NCI-H69 (cell line): ENCODE measurements around the gene MYADML2.
A peak's percentile ranks its signal among the peaks of the same experiment; 100 is the strongest.
"Not testable (repeated sequence)": the region's sequence is repeated elsewhere in the genome, so short reads cannot be mapped to it uniquely, and the experiment has no call there.

Source experiments
- DNase-seq: peaks from one replicate; lab custom pipeline; 2025; lab: John Stamatoyannopoulos, UW

Gene MYADML2, protein sequence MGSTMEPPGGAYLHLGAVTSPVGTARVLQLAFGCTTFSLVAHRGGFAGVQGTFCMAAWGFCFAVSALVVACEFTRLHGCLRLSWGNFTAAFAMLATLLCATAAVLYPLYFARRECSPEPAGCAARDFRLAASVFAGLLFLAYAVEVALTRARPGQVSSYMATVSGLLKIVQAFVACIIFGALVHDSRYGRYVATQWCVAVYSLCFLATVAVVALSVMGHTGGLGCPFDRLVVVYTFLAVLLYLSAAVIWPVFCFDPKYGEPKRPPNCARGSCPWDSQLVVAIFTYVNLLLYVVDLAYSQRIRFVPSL

DNA sequence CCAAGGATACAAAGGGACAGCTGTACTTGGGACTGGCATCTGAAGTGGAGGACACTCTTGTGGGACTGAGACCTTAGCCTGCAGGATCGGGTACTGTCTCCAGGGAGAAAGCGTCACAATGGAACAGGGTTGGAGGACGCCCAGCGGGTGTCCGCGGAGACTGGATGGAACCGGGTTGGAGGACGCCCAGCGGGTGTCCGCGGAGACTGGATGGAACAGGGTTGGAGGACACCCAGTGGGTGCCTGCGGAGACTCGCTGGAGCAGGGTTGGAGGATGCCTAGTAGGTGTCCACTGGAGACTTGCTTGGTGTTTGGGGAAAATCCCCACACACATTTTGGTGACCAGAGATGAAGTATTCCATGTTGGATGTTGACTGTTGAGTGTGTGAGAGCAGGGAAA is at the start of gene MYADML2:
Gene MYADML2 (minus strand): TSS at position 45 of the 400 bp plus-strand sequence. CDS start 5,492 bp downstream, outside the sequence.
- DNase-seq: no peak

DNA sequence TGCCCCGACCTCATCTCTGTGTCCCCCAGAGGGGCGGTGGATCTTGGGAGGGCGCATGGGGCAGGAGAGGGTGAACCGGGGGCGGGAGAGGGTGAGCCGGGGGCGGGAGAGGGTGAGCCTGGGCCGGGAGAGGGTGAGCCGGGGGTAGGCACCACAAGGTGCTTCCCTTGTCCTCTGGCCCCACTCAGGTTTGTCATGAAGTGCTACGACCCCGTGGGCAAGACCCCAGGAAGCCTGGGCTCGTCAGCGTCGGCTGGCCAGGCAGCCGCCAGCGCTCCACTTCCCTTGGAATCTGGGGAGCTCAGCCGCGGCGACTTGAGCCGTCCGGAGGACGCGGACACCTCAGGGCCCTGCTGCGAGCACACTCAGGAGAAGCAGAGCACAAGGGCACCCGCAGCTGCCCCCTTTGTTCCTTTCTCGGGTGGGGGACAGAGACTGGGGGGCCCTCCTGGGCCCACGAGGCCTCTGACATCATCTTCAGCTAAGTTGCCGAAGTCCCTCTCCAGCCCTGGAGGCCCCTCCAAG is 49.3 kb upstream of the MYADML2 start:
- no peak for DNase-seq

DNA sequence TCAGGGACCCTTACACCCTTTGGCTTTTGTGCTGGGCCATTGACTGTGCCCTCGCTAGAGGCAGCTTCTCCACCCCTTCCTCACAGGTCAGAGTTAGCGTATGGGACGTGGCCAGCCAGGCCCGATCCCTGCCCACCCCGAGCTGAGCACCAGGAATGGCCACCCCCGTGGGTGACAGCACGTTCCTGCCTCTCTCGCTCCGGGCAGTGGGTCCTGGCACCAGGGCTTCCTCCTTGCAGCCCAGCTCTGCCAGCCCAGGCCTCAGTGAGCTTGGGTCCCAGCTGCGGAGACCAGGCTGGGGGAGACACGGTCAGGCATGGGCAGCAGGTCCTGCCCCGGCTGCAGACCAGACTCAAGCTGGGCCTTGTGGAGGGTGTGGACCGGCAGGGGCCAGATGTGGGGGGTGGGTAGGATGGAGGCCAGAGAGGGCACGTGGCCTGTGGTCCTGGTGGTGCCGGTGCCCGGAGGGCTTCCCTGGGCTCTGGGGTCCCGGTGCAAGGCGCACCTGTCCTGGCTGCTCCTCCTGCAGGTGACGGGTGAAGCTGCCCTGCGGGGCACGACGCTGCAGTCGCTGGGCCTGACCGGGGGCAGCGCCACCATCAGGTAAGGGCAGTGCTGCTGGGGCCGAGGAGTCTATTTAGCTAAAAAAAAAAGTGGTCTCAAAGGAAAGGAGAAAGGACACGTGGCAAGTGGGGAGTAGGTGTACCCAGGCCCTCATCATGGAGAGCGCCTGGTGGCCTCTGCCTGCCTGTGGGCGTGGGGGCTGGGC is 48.6 kb upstream of the MYADML2 start:
- DNase-seq: no peak

DNA sequence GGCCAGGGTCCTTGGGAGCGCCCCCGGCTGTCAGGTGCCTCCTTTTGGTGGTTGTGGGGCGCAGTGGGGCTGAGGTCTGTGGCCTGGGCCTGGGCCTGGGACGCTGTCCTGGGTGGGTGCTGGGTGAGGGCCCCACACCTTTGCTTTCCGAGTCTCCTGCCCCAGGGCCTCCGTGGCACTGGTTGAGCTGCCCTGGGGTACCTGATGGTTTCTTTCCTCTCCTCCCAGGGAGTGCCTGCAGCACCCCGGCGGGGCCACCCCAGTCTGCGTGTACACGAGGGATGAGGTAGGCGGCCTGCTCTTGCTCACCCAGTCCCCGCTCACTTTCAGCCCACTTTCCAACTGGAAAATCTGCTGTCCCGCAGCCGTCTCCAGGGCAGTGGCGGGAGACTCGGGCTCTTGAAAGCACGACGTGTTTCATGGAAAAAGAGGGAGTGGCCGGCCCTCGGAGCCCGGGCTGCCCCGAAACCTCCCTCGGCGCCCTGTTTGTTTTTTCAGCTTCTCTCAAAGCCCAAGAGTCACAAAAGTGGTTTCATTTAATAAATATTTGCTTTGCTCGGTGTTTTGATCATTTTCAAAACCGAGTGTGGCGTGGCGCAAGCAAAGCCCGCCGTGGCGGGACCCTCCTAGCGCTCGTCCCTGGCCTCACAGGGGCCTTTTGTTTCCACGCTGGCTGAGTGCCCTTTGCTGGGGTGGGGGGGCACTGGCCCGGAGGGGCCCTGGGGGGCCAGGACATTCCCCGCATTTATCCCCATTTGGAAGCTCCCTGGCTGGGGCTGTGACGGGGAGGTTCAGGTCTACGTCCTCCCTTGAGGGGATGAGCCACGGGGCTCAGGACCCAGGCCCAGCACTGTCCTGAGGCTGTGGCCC is 47.8 kb upstream of the MYADML2 start:
- DNase-seq: no peak

DNA sequence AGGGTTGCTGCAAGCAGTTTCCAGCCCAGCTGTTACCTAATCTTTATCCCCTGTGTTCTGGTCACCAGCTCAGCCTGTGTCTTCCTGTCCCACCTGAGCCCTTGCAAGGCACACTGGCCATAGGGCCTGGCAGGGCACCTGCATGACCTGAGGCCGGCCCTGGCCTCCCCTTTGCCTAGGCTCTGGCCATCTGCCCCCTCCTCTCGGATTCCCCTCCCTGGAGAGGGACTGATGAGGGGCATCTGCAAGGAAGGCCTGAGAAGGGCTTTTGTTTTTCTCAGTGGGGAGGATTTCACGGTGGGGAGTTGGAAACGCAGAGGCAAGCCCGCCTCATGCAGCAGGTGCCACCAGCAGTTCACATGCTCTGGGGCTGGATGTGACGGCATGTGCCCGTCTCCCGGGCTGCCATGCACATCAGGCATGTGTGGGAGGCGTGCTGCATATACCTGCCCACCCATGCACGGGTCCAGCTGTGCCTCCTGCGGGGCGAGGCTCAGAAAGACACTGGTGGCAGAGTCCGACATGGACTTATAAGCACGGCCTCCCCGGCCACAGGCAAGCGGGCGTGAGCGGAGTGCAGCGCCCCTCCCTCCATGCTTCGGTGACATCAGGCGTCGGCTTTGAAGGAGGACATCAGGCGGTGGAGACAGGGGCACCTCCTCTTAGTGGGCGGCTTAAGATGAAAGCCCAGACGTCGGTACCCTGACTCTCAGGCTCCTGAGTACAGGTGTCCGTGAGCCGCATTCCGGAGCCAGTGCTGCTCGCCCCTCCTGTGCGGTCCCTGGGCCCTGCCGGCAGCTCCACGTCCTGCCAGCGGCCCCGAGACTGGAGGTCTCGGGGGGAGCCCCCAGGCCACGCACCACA is 46.9 kb upstream of the MYADML2 start:
- DNase-seq: no peak

DNA sequence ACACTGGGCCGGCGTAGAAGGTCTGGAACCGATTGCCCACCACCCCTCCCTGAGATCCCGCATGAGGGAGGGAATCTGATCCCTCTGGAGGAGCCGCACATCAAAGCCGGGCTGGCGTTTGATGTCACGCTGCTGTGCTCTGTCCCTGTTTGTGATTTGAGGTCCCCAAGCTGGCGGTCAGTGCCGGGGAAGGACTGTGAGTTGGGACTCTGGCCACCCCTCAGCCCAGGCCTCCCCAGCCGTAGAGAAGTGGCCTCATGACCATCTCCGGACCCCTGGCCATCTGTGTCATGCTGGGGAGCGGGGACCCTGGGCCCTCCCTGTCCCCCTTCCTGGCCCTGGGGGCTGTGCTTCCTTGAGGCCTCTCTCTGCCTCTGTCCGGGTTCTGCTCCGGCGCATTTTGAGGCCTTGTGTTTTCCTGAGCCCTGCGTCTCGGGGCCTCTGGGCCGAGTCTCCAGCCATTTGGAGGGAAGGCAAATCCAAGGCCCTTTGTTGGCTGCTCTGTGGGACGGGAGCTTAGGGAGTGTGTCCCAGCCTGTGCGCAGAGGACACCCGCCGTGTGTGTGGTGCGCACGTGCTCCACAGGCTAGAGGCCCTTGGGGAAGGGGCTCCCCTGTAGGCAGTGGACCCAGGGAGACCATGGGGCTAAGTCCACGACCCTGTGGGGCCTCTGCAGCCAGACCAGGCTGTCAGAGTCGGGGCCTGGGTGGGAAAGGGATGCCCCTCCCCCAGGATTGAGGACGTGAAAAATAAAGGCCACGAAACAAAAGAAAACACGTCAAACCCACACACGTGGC is 45.5 kb upstream of the MYADML2 start:
- no peak for DNase-seq

DNA sequence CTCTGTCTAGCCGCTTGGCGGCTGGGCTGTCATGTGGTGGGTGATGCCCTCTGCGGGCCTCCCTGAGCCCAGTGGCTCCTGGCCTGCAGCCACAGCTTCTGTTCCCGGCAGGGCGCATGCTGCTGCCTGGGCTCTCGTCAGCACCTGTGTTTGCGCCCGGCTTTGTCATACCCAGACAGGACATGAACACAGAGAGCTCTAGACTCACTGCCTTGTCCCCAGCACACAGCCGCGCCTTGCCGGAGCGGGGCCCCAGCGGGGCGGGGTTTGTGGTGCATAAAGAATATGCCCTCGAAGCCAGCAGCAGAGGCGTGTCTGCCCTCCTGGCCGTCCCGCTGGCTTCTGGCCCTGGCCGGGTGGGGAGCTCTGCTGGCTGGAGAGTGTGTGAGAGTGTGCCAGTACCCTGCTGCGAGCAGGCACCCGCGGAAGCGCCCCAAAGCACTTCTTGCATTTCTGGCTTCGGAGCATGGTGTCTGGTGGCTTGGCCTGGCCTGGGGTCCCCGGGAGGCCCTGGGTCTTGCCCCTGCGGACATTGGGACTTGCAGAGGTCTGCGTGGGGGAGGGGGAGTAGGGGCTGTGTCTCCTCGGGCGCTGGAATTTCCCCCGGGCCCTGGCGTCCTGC is 44.8 kb upstream of the MYADML2 start:
- peak; percentile 93 for DNase-seq

DNA sequence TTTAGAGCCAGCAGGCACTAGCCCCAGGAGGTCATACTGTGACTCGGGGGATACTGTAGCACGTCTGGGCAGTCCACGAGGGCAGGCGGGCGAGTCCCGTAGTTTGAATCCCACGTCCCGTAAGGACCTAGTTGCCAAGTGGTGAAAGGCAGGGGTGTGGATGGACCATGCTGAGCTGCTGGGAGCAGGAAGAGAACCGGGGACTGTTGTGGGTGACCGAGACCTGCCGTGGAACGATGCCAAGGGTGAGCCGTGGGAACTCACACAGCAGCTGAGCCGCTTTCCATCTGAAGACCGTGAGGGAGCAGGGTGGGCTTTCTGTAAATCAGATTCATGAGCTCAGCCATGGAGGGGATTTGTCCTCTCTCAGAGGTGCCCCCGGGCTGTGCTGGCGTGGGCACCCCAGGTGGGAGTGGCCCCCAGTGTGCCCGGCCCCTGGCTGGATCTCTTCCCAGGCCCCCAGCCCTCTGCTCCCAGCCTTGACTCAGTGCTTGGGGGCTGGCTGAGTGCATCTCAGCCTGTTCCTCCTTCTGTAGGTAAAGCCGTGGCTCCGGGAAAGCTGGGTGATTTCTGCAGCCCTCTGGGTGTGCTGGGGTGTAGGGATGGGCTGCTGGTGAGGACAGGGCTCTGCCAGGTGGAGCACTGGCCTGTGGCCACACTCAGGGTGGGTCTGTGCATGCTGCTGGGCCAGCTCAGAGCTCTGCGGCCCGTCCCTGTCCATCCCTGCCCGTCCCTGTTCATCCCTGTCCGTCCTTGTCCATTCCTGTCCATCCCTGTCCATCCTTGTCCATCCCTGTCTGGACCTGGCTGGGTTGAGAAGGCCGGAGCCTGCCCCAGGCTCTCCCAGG is 44.0 kb upstream of the MYADML2 start:
- no peak for DNase-seq

DNA sequence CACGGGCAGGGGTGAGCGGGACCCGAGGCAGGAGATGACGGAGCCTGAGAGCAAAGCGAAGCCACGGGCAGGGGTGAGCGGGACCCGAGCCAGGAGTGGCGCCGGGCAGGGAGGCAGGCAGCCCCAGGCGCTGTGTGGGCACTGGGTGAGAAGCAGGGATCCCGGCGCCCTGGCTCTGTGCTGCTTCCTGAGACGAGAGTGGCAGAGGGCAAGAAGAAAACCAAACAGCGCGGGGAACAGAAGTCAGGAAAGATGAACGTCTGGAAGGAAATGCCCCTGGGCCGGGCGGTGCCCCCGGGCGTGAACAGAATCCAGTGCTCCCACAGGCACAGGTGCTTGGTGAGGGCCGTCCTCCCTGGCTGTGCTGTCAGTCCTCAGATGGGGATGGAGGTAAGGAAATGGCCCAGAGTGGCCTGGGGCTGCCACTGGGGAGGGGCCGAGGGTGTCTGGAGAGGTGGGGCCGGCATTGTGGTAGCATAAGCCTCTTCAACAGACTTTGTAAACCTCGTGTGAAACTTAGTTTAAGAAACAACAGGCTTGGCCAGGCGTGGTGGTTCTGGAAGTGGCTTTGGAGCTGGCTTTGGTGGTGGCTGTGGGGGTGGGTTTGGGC is 40.2 kb upstream of the MYADML2 start:
- DNase-seq: no peak

DNA sequence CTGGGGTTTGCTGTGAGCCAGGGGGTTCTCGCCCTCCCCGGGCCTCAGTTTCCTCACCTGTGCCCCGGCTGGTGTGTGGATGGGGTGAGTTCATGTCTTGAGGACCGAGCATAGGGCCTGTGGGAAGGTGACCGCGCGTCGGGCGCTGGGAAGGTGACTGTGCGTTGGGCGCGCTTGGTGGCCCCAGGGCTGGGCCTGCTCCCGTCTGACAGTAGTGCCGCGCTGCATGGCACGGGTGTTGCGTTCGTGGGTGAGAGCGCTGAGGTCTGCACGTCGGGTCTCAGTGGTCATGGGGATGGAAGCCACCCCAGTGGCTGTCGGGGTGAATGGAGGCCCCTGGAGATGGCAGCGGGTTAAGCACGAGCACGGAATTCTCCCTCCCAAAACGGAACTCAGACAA is 39.6 kb upstream of the MYADML2 start:
- DNase-seq: no peak

DNA sequence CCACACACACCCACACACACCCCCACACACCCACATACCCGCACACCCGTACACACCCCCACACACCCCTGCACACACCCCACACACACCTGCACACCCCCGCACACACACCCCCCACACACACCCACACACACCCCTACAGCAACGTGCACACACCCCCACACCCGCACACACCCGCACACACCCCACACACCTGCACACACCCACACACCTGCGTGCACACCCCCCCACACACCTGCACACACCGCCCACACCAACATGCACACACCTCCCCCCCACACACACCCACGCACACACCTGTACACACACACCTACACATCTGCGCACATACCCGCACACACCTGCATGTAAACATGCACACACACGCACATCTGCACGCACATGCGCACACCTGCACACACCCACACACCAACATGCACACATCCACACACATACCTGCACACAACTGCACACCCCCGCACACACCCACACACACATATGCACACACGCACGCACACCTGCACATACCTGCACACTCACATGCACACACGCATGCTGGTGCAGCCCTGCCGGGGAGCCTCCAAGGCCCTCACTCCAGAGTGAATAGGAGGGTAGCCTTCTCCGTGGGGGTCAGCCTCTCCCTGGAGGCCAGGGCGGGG is 37.9 kb upstream of the MYADML2 start:
- DNase-seq: no peak

DNA sequence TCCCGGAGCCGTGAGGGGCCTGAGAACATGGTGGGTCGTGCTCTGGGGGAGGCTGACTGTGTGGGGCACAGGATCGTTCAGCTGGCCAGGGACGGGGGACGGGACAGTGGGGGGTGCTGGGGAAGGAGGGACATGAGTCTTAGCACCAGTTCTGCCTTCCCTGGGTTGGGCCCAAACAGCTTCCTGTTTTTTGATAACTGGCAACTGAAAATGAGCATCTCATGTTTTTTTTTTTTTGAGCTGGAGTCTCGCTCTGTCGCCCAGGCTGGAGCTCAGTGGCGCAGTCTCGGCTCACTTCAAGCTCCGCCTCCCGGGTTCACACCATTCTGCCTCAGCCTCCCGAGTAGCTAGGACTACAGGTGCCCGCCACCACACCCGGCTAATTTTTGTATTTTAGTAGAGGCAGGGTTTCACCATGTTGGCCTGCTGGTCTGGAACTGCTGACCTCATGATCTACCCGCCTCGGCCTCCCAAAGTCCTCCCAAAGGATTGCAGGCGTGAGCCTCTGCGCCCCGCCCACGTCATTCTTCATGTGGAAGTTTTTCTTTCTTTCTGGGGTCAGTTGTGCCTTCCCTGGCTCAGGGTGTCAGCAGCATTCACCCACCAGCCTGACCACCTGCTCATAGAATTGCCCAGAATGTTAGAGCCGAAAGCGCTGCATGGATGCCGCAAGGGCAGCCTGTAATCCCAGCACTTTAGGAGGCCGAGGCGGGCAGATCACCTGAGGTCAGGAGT is 36.8 kb upstream of the MYADML2 start:
- no peak for DNase-seq

DNA sequence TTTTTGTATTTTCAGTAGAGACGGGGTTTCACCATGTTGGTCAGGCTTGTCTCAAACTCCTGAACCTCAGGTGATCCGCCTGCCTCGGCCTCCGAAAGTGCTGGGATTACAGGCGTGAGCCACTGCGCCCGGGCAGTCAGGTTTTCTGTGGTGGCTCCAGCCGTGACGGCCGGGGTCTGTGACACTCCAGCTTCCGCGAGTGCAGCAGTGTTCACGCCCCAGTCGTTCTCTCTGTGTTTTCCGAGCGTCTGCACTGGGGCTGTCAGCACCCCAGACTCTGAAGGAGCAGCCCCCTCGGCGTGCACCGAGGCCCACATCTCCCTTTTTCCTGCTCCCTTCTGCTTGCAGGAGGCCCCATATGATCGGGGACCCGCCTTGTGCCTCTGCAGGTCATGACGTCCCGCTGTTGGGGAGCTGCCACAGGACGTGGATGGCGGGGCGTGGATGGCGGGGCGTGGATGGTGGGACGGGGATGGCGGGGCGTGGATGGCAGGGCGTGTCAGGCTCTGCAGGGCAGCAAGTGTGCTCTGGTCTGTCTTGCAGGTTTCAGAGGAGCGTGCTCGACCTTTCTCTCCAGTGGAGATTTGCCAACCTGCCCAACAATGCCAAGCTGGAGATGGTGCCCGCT is 36.1 kb upstream of the MYADML2 start:
- DNase-seq: no peak

DNA sequence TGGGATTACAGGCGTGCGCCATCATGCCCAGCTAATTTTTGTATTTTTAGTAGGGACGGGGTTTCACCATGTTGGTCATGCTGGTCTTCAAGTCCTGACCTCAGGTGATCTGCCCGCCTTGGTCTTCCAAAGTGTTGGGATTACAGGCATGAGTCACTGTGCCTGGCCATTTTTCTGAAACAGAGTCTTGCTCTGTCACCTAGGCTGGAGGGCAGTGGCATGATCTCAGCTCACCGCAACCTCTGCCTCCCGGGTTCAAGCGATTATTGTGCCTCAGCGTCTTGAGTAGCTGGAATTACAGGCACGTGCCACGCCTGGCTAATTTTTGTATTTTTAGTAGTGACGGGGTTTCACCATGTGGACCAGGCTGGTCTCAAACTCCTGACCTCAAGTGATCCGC is 34.5 kb upstream of the MYADML2 start:
- DNase-seq: not testable (repeated sequence)

DNA sequence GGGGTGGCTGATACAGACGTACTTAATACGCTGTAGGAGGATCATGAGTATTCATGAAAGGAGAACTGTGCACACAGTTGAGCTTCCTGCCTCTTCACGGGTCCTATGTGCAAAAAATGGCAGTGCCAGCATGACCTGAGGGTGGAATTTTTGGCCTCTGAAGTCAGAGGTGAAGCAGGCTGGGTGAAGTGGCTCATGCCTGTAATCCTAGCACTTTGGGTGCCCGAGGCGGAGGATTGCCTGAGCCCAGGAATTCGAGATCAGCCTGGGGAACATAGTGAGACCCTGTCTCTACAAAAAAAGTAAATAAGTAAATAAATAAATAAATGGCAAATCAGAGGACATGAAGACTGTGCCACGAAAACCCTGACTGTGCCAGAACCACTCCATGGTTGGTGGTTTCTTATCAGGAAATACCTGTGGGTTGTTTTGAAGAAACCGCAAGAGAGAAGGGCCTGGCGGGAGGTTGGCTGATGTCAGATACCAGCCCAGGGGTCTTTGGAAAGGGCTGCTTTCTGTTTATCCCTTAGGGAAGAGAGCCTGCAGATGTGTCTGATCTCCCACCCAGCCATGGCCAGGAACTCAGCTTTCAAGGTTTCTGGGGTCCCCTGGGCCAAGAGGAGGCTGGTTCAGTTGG is 33.8 kb upstream of the MYADML2 start:
- no peak for DNase-seq

DNA sequence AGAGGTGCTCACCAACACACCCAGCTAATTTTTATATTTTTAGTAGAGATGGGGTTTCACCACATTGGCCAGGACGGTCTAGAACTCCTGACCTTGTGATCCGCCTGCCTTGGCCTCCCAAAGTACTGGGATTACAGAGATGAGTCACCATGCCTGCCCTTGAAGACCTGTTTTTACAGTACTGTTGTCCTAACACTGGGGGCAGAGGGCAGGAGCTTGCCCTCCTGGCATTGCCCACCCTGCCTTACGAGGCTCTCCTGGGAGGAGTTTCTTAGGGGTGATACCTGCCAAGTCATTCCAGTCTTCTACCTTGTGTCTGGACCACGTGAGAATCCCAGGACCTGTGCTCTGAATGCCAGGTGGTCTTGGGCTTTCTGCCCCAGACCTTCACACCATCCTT is 33.1 kb upstream of the MYADML2 start:
- DNase-seq: no peak
